ENCODE results near the gene SLC25A10. TPM values are rescaled to one million over a fixed set of nuclear protein-coding genes. Genes with fewer than 3 reads are reported as not detected.

Gene SLC25A10
- polyA plus RNA-seq, 1 donor from 2014 or later, result 8.7 TPM

- no peak overlapping the region for H3K9ac ChIP-seq (ENCODE audit: low read length)
- no peak overlapping the region for H3K4me3 ChIP-seq (ENCODE audit: low read length)
- H2AFZ ChIP-seq (ENCODE audit: low read depth, low read length), result no peak overlapping the region
- no peaks in the 10 kb centered on the region for H3F3A ChIP-seq (ENCODE audit: insufficient read depth, low read length, poor library complexity, severe bottlenecking)
- peaks cover 7% of the 10 kb centered on the region for H4K20me1 ChIP-seq (ENCODE audit: insufficient read depth)
- no peaks in the 10 kb centered on the region for H3K9me2 ChIP-seq (ENCODE audit: insufficient read depth, low read length)
- TF ChIP-seq SMC3 (conservative IDR thresholded peaks at IDR 0.05; ENCODE audit: poor library complexity) (no peak), RAD21 (conservative IDR thresholded peaks at IDR 0.05) (no peak), EP300 (conservative IDR thresholded peaks at IDR 0.05; ENCODE audit: poor library complexity, severe bottlenecking) (no peak), POLR2AphosphoS5 (IDR thresholded peaks at IDR 0.05) (no peak), MXI1 (conservative IDR thresholded peaks at IDR 0.05; ENCODE audit: poor library complexity, severe bottlenecking) (no peak), EZH2 (IDR thresholded peaks at IDR 0.05; ENCODE audit: borderline replicate concordance, insufficient read depth, low read length, poor library complexity, severe bottlenecking) (no peak), REST (IDR thresholded peaks at IDR 0.05; ENCODE audit: borderline replicate concordance) (no peak), CTCF (IDR thresholded peaks at IDR 0.05; ENCODE audit: poor library complexity, severe bottlenecking) (no peak), TAF1 (IDR thresholded peaks at IDR 0.05; ENCODE audit: low read depth) (no peak)
- no peaks in the 10 kb centered on the region for H3K27me3 ChIP-seq (ENCODE audit: insufficient read depth, low read depth, low read length)
- H3K36me3 ChIP-seq (ENCODE audit: insufficient read depth, low read length), result no peaks in the 10 kb centered on the region
- no peak overlapping the region for H3K27ac ChIP-seq (ENCODE audit: low read length)
- H3K4me2 ChIP-seq (ENCODE audit: low read length), result no peak overlapping the region
- peaks cover 37% of the 10 kb centered on the region for H3K79me2 ChIP-seq (replicated peaks; ENCODE audit: insufficient read depth, low read length)
- H3K9me3 ChIP-seq (ENCODE audit: low read length), result no peaks in the 10 kb centered on the region
Observed at GRCh38 chr17:81681672-81682071, 30.4 kb upstream of the SLC25A10 start.

- peaks cover 7% of the 10 kb centered on the region for H4K20me1 ChIP-seq (ENCODE audit: insufficient read depth)
- no peak for TF ChIP-seq CTCF (IDR thresholded peaks at IDR 0.05; ENCODE audit: poor library complexity, severe bottlenecking)
- TF ChIP-seq REST (IDR thresholded peaks at IDR 0.05; ENCODE audit: borderline replicate concordance), result peak; percentile 14
- no peak for TF ChIP-seq POLR2AphosphoS5 (IDR thresholded peaks at IDR 0.05)
- peak overlapping the region; percentile 63 for H3K4me2 ChIP-seq (ENCODE audit: low read length)
- peaks cover 37% of the 10 kb centered on the region for H3K79me2 ChIP-seq (replicated peaks; ENCODE audit: insufficient read depth, low read length)
- no peaks in the 10 kb centered on the region for H3K36me3 ChIP-seq (ENCODE audit: insufficient read depth, low read length)
- H3K27ac ChIP-seq (ENCODE audit: low read length), result peak overlapping the region; percentile 92
- peak overlapping the region; percentile 98 for H3K9ac ChIP-seq (ENCODE audit: low read length)
- no peaks in the 10 kb centered on the region for H3K27me3 ChIP-seq (ENCODE audit: insufficient read depth, low read depth, low read length)
- H2AFZ ChIP-seq (ENCODE audit: low read depth, low read length), result peak overlapping the region; percentile 33
- no peaks in the 10 kb centered on the region for H3K9me2 ChIP-seq (ENCODE audit: insufficient read depth, low read length)
- H3K9me3 ChIP-seq (ENCODE audit: low read length), result no peaks in the 10 kb centered on the region
- H3F3A ChIP-seq (ENCODE audit: insufficient read depth, low read length, poor library complexity, severe bottlenecking), result no peaks in the 10 kb centered on the region
- peak overlapping the region; percentile 100 for H3K4me3 ChIP-seq (ENCODE audit: low read length)
Observed at GRCh38 chr17:81682565-81683207, 29.4 kb upstream of the SLC25A10 start.

All from neural cell (in vitro differentiated cells).